IMR-90 (cell line): ENCODE measurements around the gene NECAB2. TPM values are rescaled to one million over a fixed set of nuclear protein-coding genes. Genes with fewer than 3 reads are reported as not detected.
A peak's percentile ranks its signal among the peaks of the same experiment; 100 is the strongest.

ENCODE experiments used
- ATAC-seq: fragments of 200-7000 bp; cut with Tn5 transposase; 2 replicates; pipeline ENCODE4 v1.9.1; 2020; ENCODE audit warnings: low read depth, mild to moderate bottlenecking, moderate library complexity
- BruUV-seq: library from RNA; stranded (reverse); fragments of 400-500 nt; replicated peaks from 2 replicates; lab custom pipeline; 2021; lab: Mats Ljungman, UMichigan
- CTCF ChIA-PET: fragments of 300-600 bp; formaldehyde crosslinking; extraction: SDS; loops from one replicate; lab custom pipeline; 2021; ENCODE audit warnings: antibody characterized with exemption; lab: Yijun Ruan, JAX
- POLR2A ChIA-PET: fragments of 300-600 bp; sonication (Branson Sonifier 250); formaldehyde crosslinking; loops from one replicate; lab custom pipeline; 2022; ENCODE audit warnings: antibody characterized with exemption; ENCODE audit not compliant: unreplicated experiment; lab: Charles Lee
- DNase-seq: peaks from one replicate; pipeline ENCODE4 v3.0.0; 2013
- H2AFZ ChIP-seq: replicated peaks from 2 replicates; pipeline ENCODE3; 2013; ENCODE audit warnings: low read length, mild to moderate bottlenecking; ENCODE audit not compliant: poor library complexity
- H2AK5ac ChIP-seq: 2 replicates; pipeline ENCODE4 v1.6.1; 2013; ENCODE audit warnings: low read depth, low read length, inconsistent platforms
- H2AK9ac ChIP-seq: replicated peaks from 2 replicates; pipeline ENCODE3; 2013; ENCODE audit warnings: mild to moderate bottlenecking, low read depth, low read length, moderate library complexity; ENCODE audit not compliant: poor library complexity
- H2BK120ac ChIP-seq: 2 replicates; pipeline ENCODE4 v1.6.1; 2013; ENCODE audit warnings: low read depth, low read length, inconsistent platforms
- H2BK15ac ChIP-seq: 3 replicates; pipeline ENCODE4 v1.6.1; 2013; ENCODE audit warnings: low read depth, low read length, inconsistent platforms
- H2BK20ac ChIP-seq: 2 replicates; pipeline ENCODE4 v1.6.1; 2013; ENCODE audit warnings: low read depth, mild to moderate bottlenecking, inconsistent platforms, low read length, moderate library complexity
- H2BK5ac ChIP-seq: 2 replicates; pipeline ENCODE4 v1.6.1; 2013; ENCODE audit warnings: mild to moderate bottlenecking, low read depth, low read length, inconsistent platforms; ENCODE audit not compliant: poor library complexity, severe bottlenecking
- H3K14ac ChIP-seq: replicated peaks from 2 replicates; pipeline ENCODE4 v1.6.1; 2013; ENCODE audit warnings: low read depth, low read length, inconsistent platforms
- H3K18ac ChIP-seq: 2 replicates; pipeline ENCODE4 v1.6.1; 2013; ENCODE audit warnings: low read depth, low read length, control low read depth
- H3K23ac ChIP-seq: 2 replicates; pipeline ENCODE4 v1.6.1; 2013; ENCODE audit warnings: low read depth, low read length, inconsistent platforms
- H3K27ac ChIP-seq: 2 replicates; pipeline ENCODE4 v1.5.1; 2013; ENCODE audit warnings: mild to moderate bottlenecking, control low read depth, low read length; ENCODE audit not compliant: insufficient read depth
- H3K27me3 ChIP-seq: 2 replicates; pipeline ENCODE4 v1.6.1; 2013; ENCODE audit warnings: low read length; ENCODE audit not compliant: control insufficient read depth, insufficient read depth
- H3K36me3 ChIP-seq: 2 replicates; pipeline ENCODE4 v1.6.1; 2013; ENCODE audit warnings: low read length, mixed read lengths; ENCODE audit not compliant: control insufficient read depth, insufficient read depth
- H3K4ac ChIP-seq: 2 replicates; pipeline ENCODE4 v1.6.1; 2013; ENCODE audit warnings: low read depth, low read length, inconsistent platforms
- H3K4me1 ChIP-seq: 2 replicates; pipeline ENCODE4 v1.6.1; 2013; ENCODE audit warnings: low read length, mixed read lengths; ENCODE audit not compliant: control insufficient read depth, insufficient read depth
- H3K4me2 ChIP-seq: 2 replicates; pipeline ENCODE4 v1.6.1; 2013; ENCODE audit warnings: low read depth, mild to moderate bottlenecking, control low read depth, low read length, moderate library complexity
- H3K4me3 ChIP-seq: 2 replicates; pipeline ENCODE4 v1.5.1; 2013; ENCODE audit warnings: low read depth, mild to moderate bottlenecking, control low read depth, low read length, moderate library complexity; ENCODE audit not compliant: insufficient read depth
- H3K56ac ChIP-seq: 2 replicates; pipeline ENCODE4 v1.6.1; 2013; ENCODE audit warnings: low read length, inconsistent platforms; ENCODE audit not compliant: insufficient read depth; ENCODE audit errors: extremely low read depth
- H3K79me1 ChIP-seq, 2 experiments: 2 replicates each; pipeline ENCODE4 v1.6.1; 2013; ENCODE audit warnings: low read length in 2 of 2, inconsistent platforms in 1 of 2, low read depth in 1 of 2
- H3K9ac ChIP-seq: 2 replicates; pipeline ENCODE4 v1.6.1; 2013; ENCODE audit warnings: low read depth, low read length, control low read depth
- H3K9me1 ChIP-seq: 2 replicates; pipeline ENCODE4 v1.6.1; 2013; ENCODE audit warnings: low read length, inconsistent platforms; ENCODE audit not compliant: insufficient read depth
- H3K9me3 ChIP-seq: 2 replicates; pipeline ENCODE4 v1.6.1; 2013; ENCODE audit warnings: low read length; ENCODE audit not compliant: control insufficient read depth, insufficient read depth
- H4K20me1 ChIP-seq: 2 replicates; pipeline ENCODE4 v1.6.1; 2013; ENCODE audit warnings: low read length, inconsistent platforms; ENCODE audit not compliant: insufficient read depth
- H4K5ac ChIP-seq: 2 replicates; pipeline ENCODE4 v1.6.1; 2013; ENCODE audit warnings: mild to moderate bottlenecking, low read depth, low read length, control low read depth
- H4K8ac ChIP-seq, 2 experiments: 2 replicates each; pipeline ENCODE4 v1.6.1; 2013; ENCODE audit warnings: low read depth in 2 of 2, low read length in 2 of 2, control low read depth in 1 of 2, inconsistent platforms in 1 of 2
- H4K91ac ChIP-seq: 2 replicates; pipeline ENCODE4 v1.6.1; 2013; ENCODE audit warnings: low read depth, low read length, inconsistent platforms; ENCODE audit not compliant: insufficient read depth
- CEBPB ChIP-seq: IDR thresholded peaks from 2 replicates; pipeline ENCODE4 v1.6.1; 2012; ENCODE audit warnings: low read depth, low read length, improper control_type of control experiment
- CHD1 ChIP-seq: IDR thresholded peaks from 2 replicates; pipeline ENCODE4 v1.6.1; 2012; ENCODE audit warnings: low read depth, low read length, improper control_type of control experiment
- MXI1 ChIP-seq: IDR thresholded peaks from 2 replicates; pipeline ENCODE4 v1.6.1; 2012; ENCODE audit warnings: low read depth, mild to moderate bottlenecking, low read length, moderate library complexity, borderline replicate concordance
- POLR2A ChIP-seq: IDR thresholded peaks from 2 replicates; pipeline ENCODE4 v1.6.1; 2012; ENCODE audit warnings: mild to moderate bottlenecking, low read depth, low read length
- RAD21 ChIP-seq: IDR thresholded peaks from 2 replicates; pipeline ENCODE4 v1.6.1; 2012; ENCODE audit warnings: low read length, improper control_type of control experiment
- WGBS, 2 experiments: methylation state at CpG; one replicate each; pipeline versions ENCODE4 v1.1.5 to v1.1.7; 2013; ENCODE audit warnings: missing lambda C conversion rate in 2 of 2; ENCODE audit not compliant: insufficient read length in 1 of 2; ENCODE audit errors: extremely low coverage in 2 of 2; 5-methylcytosine and 5-hydroxymethylcytosine counted together
- dilution Hi-C: fragments of 300-500 bp; cut with HindIII; formaldehyde crosslinking; loops from one replicate; pipeline ENCODE4 v1.14.3; 2018; ENCODE audit warnings: low sequenced_read_pairs; ENCODE audit not compliant: unreplicated experiment
- in situ Hi-C: fragments of 300-500 bp; cut with MboI; formaldehyde crosslinking; loops from 3 replicates; pipeline ENCODE4 v1.14.3; 2019; ENCODE audit warnings: low sequenced_read_pairs, inconsistent platforms, mixed read lengths
- intact Hi-C: fragments of 100-400 bp; cut with micrococcal nuclease; formaldehyde crosslinking; loops from 2 replicates; pipeline ENCODE4 v1.10.0; 2022
- polyA plus RNA-seq, 3 experiments: library from polyadenylated mRNA; depleted of rRNA; stranded (reverse); fragments of >200 nt; gene quantifications; 2 replicates each; pipeline ENCODE4 v1.2.3, GENCODE V29; 2012; ENCODE audit warnings: low replicate concordance in 1 of 3
- total RNA-seq: library from RNA; depleted of rRNA; stranded (reverse); fragments of >200 nt; gene quantifications from 2 replicates; pipeline ENCODE4 v1.2.3, GENCODE V29; 2012

The NECAB2 gene
- total and polyA plus RNA-seq, 2 of the 4 experiments (the other 2 are of a cell fraction) = 0.27 TPM; not detected in 1

DNA sequence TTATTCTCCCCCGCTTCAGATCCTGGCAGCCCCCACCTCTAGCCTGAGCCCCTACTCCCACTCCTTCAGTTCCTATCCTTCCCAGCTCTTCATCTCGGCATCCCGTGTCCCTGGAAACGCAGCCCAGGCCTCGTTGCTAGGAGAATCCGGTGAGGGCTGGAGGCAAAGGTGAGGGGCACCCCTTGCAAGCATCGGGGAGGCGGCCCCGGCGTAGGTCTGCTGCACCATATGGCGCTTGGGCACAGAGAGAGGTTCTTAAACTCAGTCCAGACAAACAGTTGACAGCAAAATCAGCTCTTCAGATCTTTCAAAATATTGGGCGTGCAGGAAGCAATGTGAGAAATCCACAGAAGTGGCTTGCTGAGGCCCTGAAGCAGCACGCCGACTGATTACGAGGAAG, 59.6 kb downstream of the NECAB2 start:
- BruUV-seq = no TSS peak
- ChIA-PET POLR2A (interaction anchor here (0.6 to 0.7 kb wide), 3 partner anchors 13 to 17 kb away, joined by 4 to 8 read pairs (median 7); partner anchors contain the start of gene SLC38A8), CTCF (no interaction called here)
- Histone ChIP-seq H3K14ac (no peak overlapping the region), H2BK120ac (no peak overlapping the region), H3K23ac (no peak overlapping the region), H3K4me3 (no peak overlapping the region), H2BK15ac (no peak overlapping the region), H2AK5ac (no peak overlapping the region), H2AK9ac (no peak overlapping the region), H4K91ac (no peak overlapping the region), H3K27me3 (peaks cover 34% of the 10 kb centered on the region), H4K8ac (no peak overlapping the region), H3K9me1 (no peaks in the 10 kb centered on the region; the same call in 1 of the 2 replicates), H3K4ac (no peak overlapping the region), H4K20me1 (no peaks in the 10 kb centered on the region), H3K36me3 (no peaks in the 10 kb centered on the region), H2BK20ac (no peak overlapping the region; the same call in 1 of the 2 replicates), H4K5ac (no peak overlapping the region), H3K56ac (no peak overlapping the region), H2AFZ (peak overlapping the region; percentile 6), H3K4me1 (peaks cover 7% of the 10 kb centered on the region), H3K4me2 (no peak overlapping the region), H3K18ac (no peak overlapping the region), H3K9ac (no peak overlapping the region), H2BK5ac (no peak overlapping the region), H3K9me3 (no peaks in the 10 kb centered on the region), H3K79me1 (no peaks in the 10 kb centered on the region), H3K27ac (no peak overlapping the region)
- intact Hi-C loops (no loop called here), dilution Hi-C loops (no loop called here), in situ Hi-C loops (no loop called here)
- ATAC-seq (no peak), DNase-seq (no peak)
- TF ChIP-seq CHD1 = no peak
- no peak for TF ChIP-seq MXI1
- no peak for TF ChIP-seq POLR2A
- TF ChIP-seq RAD21 = no peak
- no peak for TF ChIP-seq CEBPB
- 60% methylated on average over 1 of the region's 15 CpGs; no CpG with 5 or more reads in 1 of the 2 experiments for WGBS, 2 experiments
